GM10847 (cell line): ENCODE measurements around the gene RAB19.

Experiments
- POLR2A ChIP-seq: IDR thresholded peaks from 2 replicates; pipeline ENCODE4 v1.6.1; 2011; ENCODE audit not compliant: insufficient read length; ENCODE audit errors: extremely low read depth

RAB19 gene

GRCh38 chr7:140403878-140404564, at the start of gene RAB19:
RAB19 (plus strand) TSS chr7:140404058; CDS start chr7:140407647, 3,589 bp downstream.
- no peak for TF ChIP-seq POLR2A

GRCh38 chr7:140358024-140358411, 45.8 kb upstream of the RAB19 start:
- TF ChIP-seq POLR2A = no peak

DNA sequence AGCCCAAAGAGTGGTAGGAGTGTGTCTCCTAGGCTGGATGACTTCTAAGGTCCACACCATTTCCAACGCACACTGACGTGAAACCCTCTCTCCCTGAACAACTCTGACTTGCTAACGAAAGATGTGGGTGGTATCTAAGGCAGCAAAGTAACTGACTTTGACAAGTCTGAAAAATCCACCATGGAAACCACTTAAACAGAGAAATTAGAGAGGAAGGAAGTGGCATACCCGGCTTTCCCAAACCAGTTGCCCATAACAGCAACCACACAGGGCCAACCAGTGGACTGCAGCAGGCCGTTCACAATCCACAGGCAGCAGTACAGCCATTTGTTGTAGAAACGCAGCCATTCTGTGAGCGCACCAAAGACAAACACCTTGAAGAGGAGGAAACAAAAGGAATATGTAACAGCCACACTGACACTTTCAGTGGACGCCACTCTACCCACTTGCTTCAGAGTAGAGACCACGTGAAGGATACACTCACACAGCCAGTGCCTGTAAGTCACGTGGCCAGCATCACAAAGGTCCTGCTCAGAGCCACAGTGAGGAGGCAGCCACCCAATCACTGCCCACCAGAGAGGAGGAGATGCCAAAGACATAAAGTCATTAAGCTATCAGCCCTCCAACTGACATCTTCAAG, 45.3 kb upstream of the RAB19 start:
- no peak for TF ChIP-seq POLR2A

DNA sequence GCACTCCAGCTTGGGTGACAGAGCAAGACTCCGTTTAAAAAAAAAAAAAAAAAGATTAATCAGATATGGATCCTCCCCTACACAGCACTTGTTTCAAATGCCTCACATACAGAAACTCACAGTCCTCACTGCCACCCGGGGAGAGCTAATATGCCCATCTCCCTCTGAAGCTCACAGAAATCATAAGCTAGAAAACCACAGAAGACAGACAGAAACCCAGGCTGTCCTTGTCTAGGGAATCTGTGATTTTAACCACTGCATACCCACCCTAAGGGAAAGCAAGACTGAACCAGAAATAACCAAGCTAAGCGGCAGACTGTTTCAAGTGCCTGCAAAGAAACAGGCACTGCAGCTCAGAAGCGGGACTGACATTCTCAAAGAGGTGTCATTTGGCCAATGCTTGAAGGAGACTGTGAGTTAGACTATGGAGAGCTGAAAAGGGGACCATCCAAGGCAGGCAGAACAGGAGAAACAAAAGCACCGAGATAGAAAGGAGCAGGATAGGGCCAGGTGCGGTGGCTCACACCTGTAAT, 43.1 kb upstream of the RAB19 start:
- TF ChIP-seq POLR2A = no peak

- TF ChIP-seq POLR2A = no peak
Observed at GRCh38 chr7:140364819-140365218, 39.0 kb upstream of the RAB19 start.

DNA sequence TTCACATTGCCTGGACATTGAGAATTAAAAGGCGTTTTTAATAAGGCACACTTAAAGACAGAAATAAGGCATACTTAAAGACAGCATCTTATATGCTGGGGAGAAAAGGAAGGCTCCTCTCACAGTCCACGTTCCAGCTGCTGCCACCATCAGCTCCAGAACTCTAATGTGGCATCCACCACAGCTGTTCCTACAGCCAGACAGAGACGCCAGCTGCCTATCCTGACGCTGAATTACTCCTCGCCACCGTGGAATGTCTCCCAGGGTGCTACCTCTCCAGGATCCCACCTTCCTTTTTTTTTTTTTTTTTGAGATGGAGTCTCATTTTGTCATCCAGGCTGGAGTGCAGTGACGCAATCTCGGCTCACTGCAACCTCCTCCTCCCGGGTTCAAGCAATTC, 36.3 kb upstream of the RAB19 start:
- TF ChIP-seq POLR2A = no peak

GRCh38 chr7:140369294-140369693, 34.6 kb upstream of the RAB19 start:
- TF ChIP-seq POLR2A = no peak

- no peak for TF ChIP-seq POLR2A
Observed at GRCh38 chr7:140375323-140375722, 28.5 kb upstream of the RAB19 start.

GRCh38 chr7:140375892-140376730, 27.7 kb upstream of the RAB19 start:
- TF ChIP-seq POLR2A = no peak

DNA sequence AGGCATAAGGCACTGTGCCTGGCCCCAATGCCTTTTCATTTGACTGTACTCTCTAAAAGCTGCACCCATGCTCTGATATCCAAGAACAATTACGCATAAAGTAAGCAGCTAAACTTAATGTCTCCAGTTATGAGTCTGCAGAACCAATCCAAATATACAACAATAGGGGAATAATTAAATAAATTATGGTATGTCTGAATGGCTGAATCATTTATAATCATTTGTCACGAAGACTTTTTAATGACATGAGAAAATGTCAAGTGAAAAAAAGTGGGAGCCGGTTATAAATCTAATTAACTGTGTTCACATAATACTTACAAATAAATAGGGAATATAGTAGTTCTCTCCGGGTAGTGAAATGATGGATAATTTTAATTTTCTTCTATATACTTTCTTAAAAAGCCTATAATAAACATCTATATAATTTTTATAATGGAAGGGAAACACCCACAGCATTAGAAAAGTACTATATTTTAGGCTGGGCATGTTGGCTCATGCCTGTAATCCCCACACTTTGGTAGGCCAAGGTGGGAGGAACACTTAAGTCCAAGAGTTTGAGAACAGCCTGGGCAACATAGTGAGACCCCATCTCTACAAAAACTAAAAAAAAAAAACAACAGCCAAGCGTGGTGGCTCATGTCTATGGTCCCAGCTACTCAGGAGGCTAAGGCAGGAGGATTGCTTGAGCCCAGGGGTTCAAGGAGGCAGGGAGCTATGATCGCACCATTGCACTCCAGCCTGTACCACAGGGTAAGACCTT, 19.7 kb upstream of the RAB19 start:
- no peak for TF ChIP-seq POLR2A

GRCh38 chr7:140384894-140385545, 18.8 kb upstream of the RAB19 start:
- TF ChIP-seq POLR2A = no peak

GRCh38 chr7:140389445-140389844, 14.4 kb upstream of the RAB19 start:
- no peak for TF ChIP-seq POLR2A

GRCh38 chr7:140390034-140390433, 13.8 kb upstream of the RAB19 start:
- TF ChIP-seq POLR2A = no peak

GRCh38 chr7:140390466-140391190, 13.2 kb upstream of the RAB19 start:
- no peak for TF ChIP-seq POLR2A
